HCT116 (cell line): ENCODE measurements around the gene CLEC4M. TPM values are rescaled to one million over a fixed set of nuclear protein-coding genes. Genes with fewer than 3 reads are reported as not detected.

Experiments used
- ATAC-seq: fragments of 200-7000 bp; cut with Tn5 transposase; 2 replicates; pipeline ENCODE4 v1.9.1; 2020; ENCODE audit warnings: mild to moderate bottlenecking, moderate library complexity
- BruUV-seq: library from RNA; stranded (reverse); fragments of 400-500 nt; replicated peaks from 2 replicates; lab custom pipeline; 2021; lab: Mats Ljungman, UMichigan
- CTCF ChIA-PET: fragments of 300-600 bp; sonication (Branson Sonifier 250); formaldehyde crosslinking; loops from one replicate; lab custom pipeline; 2021; ENCODE audit warnings: antibody characterized with exemption; lab: Charles Lee
- POLR2A ChIA-PET: fragments of 300-600, 350-600 bp; sonication (Branson Sonifier 250); formaldehyde crosslinking; loops from one replicate; lab custom pipeline; 2021; ENCODE audit warnings: antibody characterized with exemption; lab: Charles Lee
- RAD21 ChIA-PET, 2 experiments: fragments of 300-600 bp; sonication (Branson Sonifier 250); formaldehyde crosslinking; loops; one replicate each; lab custom pipeline; 2023; ENCODE audit warnings: low total read pairs in 2 of 2; ENCODE audit not compliant: uncharacterized antibody in 2 of 2, unreplicated experiment in 2 of 2, low non-redundant PET in 1 of 2; lab: Charles Lee
- DNase-seq: peaks from one replicate; pipeline ENCODE4 v3.0.0-alpha.2; 2010; ENCODE audit warnings: low read depth, low spot score
- H2AFZ ChIP-seq: fragments of 200-600 bp; shearing (Covaris generic), sonication (generic); 2 replicates; pipeline ENCODE4 v1.6.1; 2017; ENCODE audit warnings: low read depth, mixed run types, mixed read lengths, antibody characterized with exemption, low read length; ENCODE audit not compliant: poor library complexity, severe bottlenecking
- H3K27ac ChIP-seq: 2 replicates; pipeline ENCODE4 v1.5.1; 2012; ENCODE audit warnings: low read depth, low read length
- H3K27me3 ChIP-seq: fragments of 200-600 bp; sonication (generic); 2 replicates; pipeline ENCODE4 v1.6.1; 2016; ENCODE audit warnings: mixed run types, low read length, mixed read lengths; ENCODE audit not compliant: insufficient read depth
- H3K36me3 ChIP-seq, 2 experiments: fragments of 200-500 bp in 1 of 2; fragments of 200-600 bp in 1 of 2; sonication (Bioruptor generic) in 1 of 2; sonication (generic) in 1 of 2; 2 replicates each; pipeline versions ENCODE4 v1.5.1 to v1.6.1; 2014 to 2016; ENCODE audit warnings: low read length in 2 of 2, inconsistent platforms in 1 of 2, mixed read lengths in 1 of 2, mixed run types in 1 of 2; ENCODE audit not compliant: insufficient read depth in 2 of 2, control insufficient read depth in 1 of 2
- H3K4me1 ChIP-seq, 2 experiments: fragments of 200-600 bp in 1 of 2; sonication (generic) in 1 of 2; 2 replicates each; pipeline versions ENCODE4 v1.5.1 to v1.6.1; 2012 to 2017; ENCODE audit warnings: low read length in 2 of 2, inconsistent platforms in 1 of 2, mild to moderate bottlenecking in 1 of 2, mixed read lengths in 1 of 2, mixed run types in 1 of 2, moderate library complexity in 1 of 2; ENCODE audit not compliant: insufficient read depth in 2 of 2, control insufficient read depth in 1 of 2
- H3K4me2 ChIP-seq: fragments of 200-600 bp; sonication (generic); 2 replicates; pipeline ENCODE4 v1.6.1; 2017; ENCODE audit warnings: mixed run types, low read length, mixed read lengths
- H3K4me3 ChIP-seq, 2 experiments: fragments of 200-600 bp in 1 of 2; sonication (generic) in 1 of 2; replicated peaks in 1 of 2; 2 replicates each; pipeline ENCODE4 v1.5.1; 2011 to 2016; ENCODE audit warnings: low read length in 2 of 2, control low read depth in 1 of 2, low read depth in 1 of 2, mild to moderate bottlenecking in 1 of 2, mixed read lengths in 1 of 2, mixed run types in 1 of 2
- H3K79me2 ChIP-seq: fragments of 200-600 bp; sonication (generic); 2 replicates; pipeline ENCODE4 v1.6.1; 2017; ENCODE audit warnings: mild to moderate bottlenecking, mixed run types, low read length, moderate library complexity, mixed read lengths; ENCODE audit not compliant: insufficient read depth
- H3K9ac ChIP-seq: fragments of 200-600 bp; sonication (generic); 2 replicates; pipeline ENCODE4 v1.6.1; 2016; ENCODE audit warnings: low read length, mixed read lengths
- H3K9me2 ChIP-seq: fragments of 200-600 bp; sonication (generic), shearing (Covaris generic); 2 replicates; pipeline ENCODE4 v1.6.1; 2017; ENCODE audit warnings: mixed run types, mild to moderate bottlenecking, moderate library complexity; ENCODE audit not compliant: insufficient read depth
- H3K9me3 ChIP-seq, 2 experiments: fragments of 200-500 bp in 1 of 2; fragments of 200-600 bp in 1 of 2; sonication (Bioruptor generic) in 1 of 2; sonication (generic) in 1 of 2; 2 replicates each; pipeline ENCODE4 v1.6.1; 2014 to 2017; ENCODE audit warnings: low read length in 2 of 2, mixed read lengths in 2 of 2, inconsistent platforms in 1 of 2, low read depth in 1 of 2, mild to moderate bottlenecking in 1 of 2, mixed run types in 1 of 2, moderate library complexity in 1 of 2; ENCODE audit not compliant: control insufficient read depth in 1 of 2, insufficient read depth in 1 of 2
- H4K20me1 ChIP-seq: fragments of 200-600 bp; sonication (generic), shearing (Covaris generic); 2 replicates; pipeline ENCODE4 v1.6.1; 2017; ENCODE audit warnings: mixed run types, mild to moderate bottlenecking, moderate library complexity; ENCODE audit not compliant: insufficient read depth
- CBX3 ChIP-seq: IDR thresholded peaks from 2 replicates; pipeline ENCODE4 v1.6.1; 2012; ENCODE audit warnings: low read depth
- CEBPB ChIP-seq: IDR thresholded peaks from 2 replicates; pipeline ENCODE4 v1.6.1; 2012; ENCODE audit warnings: low read depth
- EGR1 ChIP-seq: IDR thresholded peaks from 2 replicates; pipeline ENCODE4 v1.6.1; 2012; ENCODE audit warnings: low read depth
- EZH2 ChIP-seq: fragments of 200-600 bp; sonication (generic); IDR thresholded peaks from 2 replicates; pipeline ENCODE4 v1.6.1; 2017; ENCODE audit warnings: antibody characterized with exemption, mixed run types
- FOSL1 ChIP-seq: IDR thresholded peaks from 2 replicates; pipeline ENCODE4 v1.6.1; 2012; ENCODE audit warnings: low read depth
- JUND ChIP-seq: IDR thresholded peaks from 2 replicates; pipeline ENCODE4 v1.6.1; 2012
- POLR2A ChIP-seq: IDR thresholded peaks from 2 replicates; pipeline ENCODE4 v1.7.0; 2011; ENCODE audit warnings: borderline replicate concordance; ENCODE audit not compliant: insufficient read depth, insufficient read length; ENCODE audit errors: extremely low read depth
- POLR2AphosphoS5 ChIP-seq: IDR thresholded peaks from 2 replicates; pipeline ENCODE4 v1.6.1; 2011; ENCODE audit warnings: mild to moderate bottlenecking, low read depth, low read length, moderate library complexity
- RAD21 ChIP-seq: IDR thresholded peaks from 2 replicates; pipeline ENCODE4 v1.6.1; 2012; ENCODE audit warnings: low read depth, mild to moderate bottlenecking
- REST ChIP-seq: IDR thresholded peaks from 2 replicates; pipeline ENCODE4 v1.6.1; 2012; ENCODE audit warnings: low read depth
- SIN3A ChIP-seq: IDR thresholded peaks from 2 replicates; pipeline ENCODE4 v1.6.1; 2012; ENCODE audit warnings: low read depth
- SP1 ChIP-seq: IDR thresholded peaks from 2 replicates; pipeline ENCODE4 v1.6.1; 2012; ENCODE audit warnings: low read depth
- SRF ChIP-seq: IDR thresholded peaks from 2 replicates; pipeline ENCODE4 v1.6.1; 2012; ENCODE audit warnings: low read depth
- TCF7L2 ChIP-seq: IDR thresholded peaks from 2 replicates; pipeline ENCODE4 v1.7.0; 2011; ENCODE audit warnings: borderline replicate concordance, inconsistent platforms; ENCODE audit not compliant: insufficient read depth, insufficient read length; ENCODE audit errors: extremely low read depth
- YY1 ChIP-seq: IDR thresholded peaks from 2 replicates; pipeline ENCODE4 v1.6.1; 2011; ENCODE audit warnings: low read length, low read depth, moderate library complexity, mild to moderate bottlenecking; ENCODE audit not compliant: insufficient replicate concordance; ENCODE audit errors: extremely low read depth
- ZFX ChIP-seq: fragments of 450-650 bp; IDR thresholded peaks from 2 replicates; pipeline ENCODE4 v1.6.1; 2017
- intact Hi-C: fragments of 100-400 bp; cut with micrococcal nuclease; formaldehyde crosslinking; loops from 2 replicates; pipeline ENCODE4 v1.10.0; 2022
- total RNA-seq: library from RNA; stranded (reverse); gene quantifications from one replicate; pipeline ENCODE4 v1.2.1, GENCODE V29; 2021; ENCODE audit not compliant: unreplicated experiment
- TF ChIP-seq, protein P1 (sequence below): IDR thresholded peaks from 2 replicates; pipeline ENCODE4 v1.6.1; 2011; ENCODE audit warnings: mild to moderate bottlenecking, low read length, moderate library complexity; ENCODE audit not compliant: insufficient replicate concordance; ENCODE audit errors: extremely low read depth
- TF ChIP-seq, protein P2 (sequence below): IDR thresholded peaks from 2 replicates; pipeline ENCODE4 v1.6.1; 2012

Gene CLEC4M
- total RNA-seq, 1 experiment from 2014 or later = not detected

GRCh38 chr19:7742991-7743390 lies 20.1 kb upstream of the CLEC4M start:
- intact Hi-C loops = no loop called here

More at GRCh38 chr19:7742991-7743390, 20.1 kb upstream of the CLEC4M start:
- Histone ChIP-seq H3K9me3 (no peaks in the 10 kb centered on the region), H3K9ac (no peak overlapping the region), H4K20me1 (no peaks in the 10 kb centered on the region), H3K4me1 (no peaks in the 10 kb centered on the region), H2AFZ (no peak overlapping the region), H3K9me2 (no peaks in the 10 kb centered on the region), H3K4me2 (no peak overlapping the region), H3K79me2 (no peaks in the 10 kb centered on the region), H3K27ac (no peak overlapping the region), H3K27me3 (peaks cover 20% of the 10 kb centered on the region), H3K36me3 (no peaks in the 10 kb centered on the region), H3K4me3 (no peak overlapping the region)
- no TSS peak for BruUV-seq
- ChIA-PET RAD21 (no interaction called here), POLR2A (no interaction called here), CTCF (no interaction called here)
- DNase-seq (no peak), ATAC-seq (no peak)
- TF ChIP-seq YY1 (no peak), REST (no peak), RAD21 (no peak), SRF (no peak), SP1 (no peak), CBX3 (no peak), EZH2 (no peak), FOSL1 (no peak), JUND (no peak), POLR2AphosphoS5 (no peak), EGR1 (no peak), CEBPB (no peak), TCF7L2 (no peak), SIN3A (no peak), POLR2A (no peak), ZFX (no peak)
- TF ChIP-seq, protein P1, sequence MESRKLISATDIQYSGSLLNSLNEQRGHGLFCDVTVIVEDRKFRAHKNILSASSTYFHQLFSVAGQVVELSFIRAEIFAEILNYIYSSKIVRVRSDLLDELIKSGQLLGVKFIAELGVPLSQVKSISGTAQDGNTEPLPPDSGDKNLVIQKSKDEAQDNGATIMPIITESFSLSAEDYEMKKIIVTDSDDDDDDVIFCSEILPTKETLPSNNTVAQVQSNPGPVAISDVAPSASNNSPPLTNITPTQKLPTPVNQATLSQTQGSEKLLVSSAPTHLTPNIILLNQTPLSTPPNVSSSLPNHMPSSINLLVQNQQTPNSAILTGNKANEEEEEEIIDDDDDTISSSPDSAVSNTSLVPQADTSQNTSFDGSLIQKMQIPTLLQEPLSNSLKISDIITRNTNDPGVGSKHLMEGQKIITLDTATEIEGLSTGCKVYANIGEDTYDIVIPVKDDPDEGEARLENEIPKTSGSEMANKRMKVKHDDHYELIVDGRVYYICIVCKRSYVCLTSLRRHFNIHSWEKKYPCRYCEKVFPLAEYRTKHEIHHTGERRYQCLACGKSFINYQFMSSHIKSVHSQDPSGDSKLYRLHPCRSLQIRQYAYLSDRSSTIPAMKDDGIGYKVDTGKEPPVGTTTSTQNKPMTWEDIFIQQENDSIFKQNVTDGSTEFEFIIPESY = no peak
- TF ChIP-seq, protein P2, sequence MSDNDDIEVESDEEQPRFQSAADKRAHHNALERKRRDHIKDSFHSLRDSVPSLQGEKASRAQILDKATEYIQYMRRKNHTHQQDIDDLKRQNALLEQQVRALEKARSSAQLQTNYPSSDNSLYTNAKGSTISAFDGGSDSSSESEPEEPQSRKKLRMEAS = no peak
